ENCODE data around the gene SPDYE6.

DNA sequence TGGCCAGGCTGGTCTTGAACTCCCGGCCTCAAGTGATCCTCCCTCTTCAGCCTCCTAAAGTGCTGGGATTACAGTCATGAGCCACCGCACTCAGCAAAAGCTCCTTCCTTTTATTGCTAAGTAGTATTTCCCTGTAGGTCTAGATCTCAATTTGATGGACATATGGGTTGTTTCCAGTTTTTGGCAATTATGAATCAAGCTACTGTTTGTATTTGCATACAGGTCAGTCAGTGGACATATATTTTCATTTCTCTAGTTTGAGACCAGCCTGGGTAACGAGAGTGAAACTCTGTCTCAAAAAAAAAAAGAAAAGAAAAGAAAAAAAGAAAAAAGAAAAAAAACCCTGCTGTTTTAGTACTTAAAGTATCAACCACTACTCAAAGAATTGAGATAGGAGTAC is 33.6 kb upstream of the SPDYE6 start:
- TF ChIP-seq CTCF (IDR thresholded peaks at IDR 0.05) (no peak), POLR2A (IDR thresholded peaks at IDR 0.05) (no peak)
